GM12878 (cell line): Measurements from ENCODE around the gene NADSYN1. TPM values are rescaled to one million over a fixed set of nuclear protein-coding genes. Genes with fewer than 3 reads are reported as not detected.

Experiments used
- ATAC-seq: fragments of 200-7000 bp; cut with Tn5 transposase; 3 replicates; pipeline ENCODE4 v1.9.1; 2020; ENCODE audit warnings: mild to moderate bottlenecking, moderate library complexity
- BruUV-seq: library from RNA; stranded (reverse); fragments of 400-500 nt; replicated peaks from 2 replicates; lab custom pipeline; 2021; lab: Mats Ljungman, UMichigan
- CTCF ChIA-PET: fragments of 300-600 bp; sonication (Branson Sonifier 250); formaldehyde crosslinking; extraction: SDS; loops from one replicate; lab custom pipeline; 2021; ENCODE audit warnings: inconsistent platforms; lab: Yijun Ruan, JAX
- POLR2A ChIA-PET: fragments of 350-600 bp; formaldehyde crosslinking; extraction: SDS; loops from one replicate; lab custom pipeline; 2021; ENCODE audit warnings: inconsistent platforms; lab: Charles Lee
- RAD21 ChIA-PET: fragments of 300-600 bp; sonication (Branson Sonifier 250); formaldehyde crosslinking; loops from one replicate; lab custom pipeline; 2023; ENCODE audit warnings: antibody characterized with exemption; ENCODE audit not compliant: unreplicated experiment; lab: Charles Lee
- SMC1A ChIA-PET: fragments of 300-600 bp; sonication (Branson Sonifier 250); formaldehyde crosslinking; loops from one replicate; lab custom pipeline; 2023; ENCODE audit not compliant: unreplicated experiment, uncharacterized antibody; lab: Charles Lee
- DNase-seq: peaks from one replicate; pipeline ENCODE4 v3.0.0-alpha.2; 2011; ENCODE audit warnings: low read depth, low spot score
- FAIRE-seq: peaks from 3 replicates; lab custom pipeline; 2011; peaks lifted over from hg19 to GRCh38; lab: Jason Lieb, UNC
- H2AFZ ChIP-seq: 2 replicates; pipeline ENCODE4 v1.6.0; 2011; ENCODE audit warnings: low read depth, low read length, control low read depth; ENCODE audit not compliant: control insufficient read depth
- H3K27ac ChIP-seq: 2 replicates; pipeline ENCODE4 v1.5.1; 2011; ENCODE audit warnings: control low read depth; ENCODE audit not compliant: control insufficient read depth, insufficient read depth
- H3K27me3 ChIP-seq, 2 experiments: replicated peaks in 1 of 2; 2 replicates each; pipeline versions ENCODE4 v1.6.0 to v1.6.1; 2011; ENCODE audit warnings: low read length in 1 of 2; ENCODE audit not compliant: control insufficient read depth in 2 of 2, insufficient read depth in 2 of 2
- H3K36me3 ChIP-seq, 2 experiments: 2 replicates each; pipeline ENCODE4 v1.5.1; 2011; ENCODE audit warnings: low read length in 1 of 2; ENCODE audit not compliant: control insufficient read depth in 2 of 2, insufficient read depth in 2 of 2
- H3K4me1 ChIP-seq: 2 replicates; pipeline ENCODE4 v1.6.1; 2011; ENCODE audit warnings: mild to moderate bottlenecking, low read length, moderate library complexity, mixed read lengths; ENCODE audit not compliant: control insufficient read depth, insufficient read depth
- H3K4me2 ChIP-seq: 2 replicates; pipeline ENCODE4 v1.6.0; 2011; ENCODE audit warnings: control low read depth; ENCODE audit not compliant: control insufficient read depth, insufficient read depth
- H3K4me3 ChIP-seq: fragments of 200-600 bp; sonication (generic); 2 replicates; pipeline ENCODE4 v1.5.1; 2016
- H3K79me2 ChIP-seq: 2 replicates; pipeline ENCODE4 v1.6.0; 2011; ENCODE audit warnings: low read length; ENCODE audit not compliant: control insufficient read depth, insufficient read depth
- H3K9ac ChIP-seq: 2 replicates; pipeline ENCODE4 v1.8.0; 2011; ENCODE audit warnings: low read length, control low read depth, mixed read lengths; ENCODE audit not compliant: control insufficient read depth, insufficient read depth
- H3K9me3 ChIP-seq: replicated peaks from 3 replicates; pipeline ENCODE4 v1.5.1; 2011; ENCODE audit warnings: mild to moderate bottlenecking, low read length; ENCODE audit not compliant: control insufficient read depth, insufficient read depth
- H4K20me1 ChIP-seq: 2 replicates; pipeline ENCODE4 v1.6.0; 2011; ENCODE audit not compliant: control insufficient read depth, insufficient read depth
- CHD2 ChIP-seq: IDR thresholded peaks from 2 replicates; pipeline ENCODE4 v1.6.1; 2011; ENCODE audit warnings: low read depth, low read length, improper control_type of control experiment, borderline replicate concordance
- CHD4 ChIP-seq: fragments of 200-600 bp; sonication (generic); IDR thresholded peaks from 2 replicates; pipeline ENCODE4 v1.6.1; 2016; ENCODE audit warnings: mild to moderate bottlenecking
- FOXM1 ChIP-seq: IDR thresholded peaks from 2 replicates; pipeline ENCODE4 v1.6.1; 2012; ENCODE audit warnings: low read depth, mild to moderate bottlenecking, inconsistent platforms, low read length, moderate library complexity
- KLF5 ChIP-seq: fragments of 450-650 bp; IDR thresholded peaks from 2 replicates; pipeline ENCODE4 v1.6.1; 2014; ENCODE audit warnings: mild to moderate bottlenecking; ENCODE audit not compliant: partially characterized antibody
- MYB ChIP-seq: fragments of 150-350 bp; IDR thresholded peaks from 2 replicates; pipeline ENCODE4 v1.6.1; 2014; ENCODE audit warnings: mild to moderate bottlenecking, low read depth, low read length, borderline replicate concordance
- MYC ChIP-seq: IDR thresholded peaks from 2 replicates; pipeline ENCODE4 v1.6.1; 2011; ENCODE audit warnings: mild to moderate bottlenecking, low read length, moderate library complexity, inconsistent platforms; ENCODE audit not compliant: insufficient read depth, insufficient replicate concordance, insufficient read length, severe bottlenecking
- PAX5 ChIP-seq: IDR thresholded peaks from 2 replicates; pipeline ENCODE4 v1.6.1; 2011; ENCODE audit warnings: low read depth, low read length, borderline replicate concordance
- RFX5 ChIP-seq: IDR thresholded peaks from 2 replicates; pipeline ENCODE4 v1.6.1; 2011; ENCODE audit warnings: low read depth, low read length, improper control_type of control experiment
- ZBED1 ChIP-seq: IDR thresholded peaks from 2 replicates; pipeline ENCODE4 v1.6.1; 2016; ENCODE audit warnings: borderline replicate concordance
- ZNF24 ChIP-seq: fragments of 450-650 bp; IDR thresholded peaks from 2 replicates; pipeline ENCODE4 v1.6.1; 2017; ENCODE audit warnings: antibody characterized with exemption, mild to moderate bottlenecking
- WGBS: methylation state at CpG from one replicate; pipeline ENCODE4 v1.1.6; 2016; ENCODE audit warnings: low lambda C conversion rate; ENCODE audit not compliant: insufficient replicate concordance, insufficient coverage; ENCODE audit errors: missing lambda C conversion rate; 5-methylcytosine and 5-hydroxymethylcytosine counted together
- in situ Hi-C: fragments of 300-500 bp; cut with MboI; formaldehyde crosslinking; loops from 9 replicates; pipeline ENCODE4 v1.14.3; 2018; ENCODE audit warnings: mixed read lengths
- intact Hi-C: fragments of 100-400 bp; cut with micrococcal nuclease; formaldehyde crosslinking; loops from one replicate; pipeline ENCODE4 v1.14.2; 2022; ENCODE audit not compliant: unreplicated experiment
- polyA plus RNA-seq, 11 experiments: library from polyadenylated mRNA; depleted of rRNA in 4 of 11; unstranded in 6 of 11; stranded (reverse) in 5 of 11; fragments of >200 nt; fragmentation: Nextera tagmentation in 4 of 11; fragmentation: Illumina TruSeq in 1 of 11; extraction: Ambion mirVana in 4 of 11; extraction: Trizol in 1 of 11; gene quantifications; 1 replicate in 1 of 11; 2 replicates in 10 of 11; pipeline versions ENCODE4 v1.2.1 to v1.2.3, GENCODE V29; 2011 to 2016; ENCODE audit warnings: inconsistent platforms in 2 of 11, missing spikeins in 2 of 11, low read depth in 1 of 11
- total RNA-seq, 4 experiments: library from RNA; depleted of rRNA in 3 of 4; stranded (reverse); fragments of >200 nt in 3 of 4; fragmentation: Illumina TruSeq in 1 of 4; extraction: Trizol in 1 of 4; gene quantifications; 2 replicates each; pipeline versions ENCODE4 v1.2.1 to v1.2.3, GENCODE V29; 2013 to 2021
- TF ChIP-seq, protein P1 (sequence below): IDR thresholded peaks from 2 replicates; pipeline ENCODE4 v1.6.1; 2012; ENCODE audit warnings: low read depth, low read length, improper control_type of control experiment
- TF ChIP-seq, protein P2 (sequence below): fragments of 450-650 bp; IDR thresholded peaks from 2 replicates; pipeline ENCODE4 v1.6.1; 2018; ENCODE audit warnings: mild to moderate bottlenecking, low read depth, moderate library complexity; ENCODE audit not compliant: partially characterized antibody
- TF ChIP-seq, protein P3 (sequence below): fragments of 450-650 bp; IDR thresholded peaks from 2 replicates; pipeline ENCODE4 v1.6.1; 2018; ENCODE audit warnings: borderline replicate concordance, mild to moderate bottlenecking; ENCODE audit not compliant: partially characterized antibody

Gene NADSYN1
- total and polyA plus RNA-seq, 10 of the 15 experiments (the other 5 are each of a cell fraction or from before 2014, with no cell fraction given): 12.2 to 90.2 (median 69.5) TPM

DNA sequence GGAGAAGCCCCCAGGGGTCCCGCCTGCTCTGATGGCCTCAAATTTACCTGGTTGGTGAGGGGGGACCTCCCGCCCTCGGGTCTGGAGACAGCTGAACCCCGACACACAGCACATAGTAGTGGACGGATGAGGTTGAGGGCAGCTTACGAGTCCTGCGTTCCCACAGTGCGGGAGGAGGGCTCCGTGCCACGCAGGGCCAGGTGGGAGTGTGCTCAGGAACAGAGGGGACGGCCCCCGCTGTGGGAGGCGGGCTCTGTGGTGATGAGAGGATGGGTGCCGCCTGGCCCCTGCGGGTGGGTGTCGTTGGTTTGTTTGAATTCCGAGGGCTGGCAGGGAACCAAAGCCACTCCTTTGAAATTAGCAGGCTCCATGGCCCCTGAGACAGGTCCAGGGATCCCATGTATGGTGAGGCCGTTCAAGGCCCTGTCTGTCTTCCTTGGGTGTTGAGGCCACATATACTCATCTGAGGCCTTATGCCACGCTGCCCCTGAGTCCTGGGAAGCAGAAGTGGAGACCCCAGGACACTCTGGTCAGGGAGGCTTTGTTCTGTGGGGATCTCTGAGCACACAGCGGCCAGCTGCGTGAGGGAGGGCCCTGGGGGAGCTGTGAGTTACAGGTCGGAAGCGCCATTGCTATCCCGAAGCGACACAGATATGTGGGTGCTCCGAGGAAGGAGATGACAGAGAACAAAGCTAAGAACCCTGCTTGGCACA, 21.9 kb downstream of the NADSYN1 start:
- SMC1A ChIA-PET: no interaction called here
- ATAC-seq (no peak), DNase-seq (no peak), FAIRE-seq (no peak)
- H3K9me3 ChIP-seq: no peaks in the 10 kb centered on the region
- peaks cover 20 to 32% of the 10 kb centered on the region in 2 experiments for H3K36me3 ChIP-seq
- H3K9ac ChIP-seq: no peak overlapping the region
- H3K4me2 ChIP-seq: no peak overlapping the region
- H2AFZ ChIP-seq: no peak overlapping the region
- POLR2A ChIA-PET: no interaction called here
- TF ChIP-seq ZNF24 (no peak), CHD2 (no peak), ZBED1 (no peak), FOXM1 (no peak), MYC (no peak), RFX5 (no peak), KLF5 (no peak), CHD4 (no peak), PAX5 (no peak), MYB (no peak)
- TF ChIP-seq, protein P1, sequence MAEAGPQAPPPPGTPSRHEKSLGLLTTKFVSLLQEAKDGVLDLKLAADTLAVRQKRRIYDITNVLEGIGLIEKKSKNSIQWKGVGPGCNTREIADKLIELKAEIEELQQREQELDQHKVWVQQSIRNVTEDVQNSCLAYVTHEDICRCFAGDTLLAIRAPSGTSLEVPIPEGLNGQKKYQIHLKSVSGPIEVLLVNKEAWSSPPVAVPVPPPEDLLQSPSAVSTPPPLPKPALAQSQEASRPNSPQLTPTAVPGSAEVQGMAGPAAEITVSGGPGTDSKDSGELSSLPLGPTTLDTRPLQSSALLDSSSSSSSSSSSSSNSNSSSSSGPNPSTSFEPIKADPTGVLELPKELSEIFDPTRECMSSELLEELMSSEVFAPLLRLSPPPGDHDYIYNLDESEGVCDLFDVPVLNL: no peak
- TF ChIP-seq, protein P2, sequence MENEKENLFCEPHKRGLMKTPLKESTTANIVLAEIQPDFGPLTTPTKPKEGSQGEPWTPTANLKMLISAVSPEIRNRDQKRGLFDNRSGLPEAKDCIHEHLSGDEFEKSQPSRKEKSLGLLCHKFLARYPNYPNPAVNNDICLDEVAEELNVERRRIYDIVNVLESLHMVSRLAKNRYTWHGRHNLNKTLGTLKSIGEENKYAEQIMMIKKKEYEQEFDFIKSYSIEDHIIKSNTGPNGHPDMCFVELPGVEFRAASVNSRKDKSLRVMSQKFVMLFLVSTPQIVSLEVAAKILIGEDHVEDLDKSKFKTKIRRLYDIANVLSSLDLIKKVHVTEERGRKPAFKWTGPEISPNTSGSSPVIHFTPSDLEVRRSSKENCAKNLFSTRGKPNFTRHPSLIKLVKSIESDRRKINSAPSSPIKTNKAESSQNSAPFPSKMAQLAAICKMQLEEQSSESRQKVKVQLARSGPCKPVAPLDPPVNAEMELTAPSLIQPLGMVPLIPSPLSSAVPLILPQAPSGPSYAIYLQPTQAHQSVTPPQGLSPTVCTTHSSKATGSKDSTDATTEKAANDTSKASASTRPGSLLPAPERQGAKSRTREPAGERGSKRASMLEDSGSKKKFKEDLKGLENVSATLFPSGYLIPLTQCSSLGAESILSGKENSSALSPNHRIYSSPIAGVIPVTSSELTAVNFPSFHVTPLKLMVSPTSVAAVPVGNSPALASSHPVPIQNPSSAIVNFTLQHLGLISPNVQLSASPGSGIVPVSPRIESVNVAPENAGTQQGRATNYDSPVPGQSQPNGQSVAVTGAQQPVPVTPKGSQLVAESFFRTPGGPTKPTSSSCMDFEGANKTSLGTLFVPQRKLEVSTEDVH: no peak
- TF ChIP-seq, protein P3, sequence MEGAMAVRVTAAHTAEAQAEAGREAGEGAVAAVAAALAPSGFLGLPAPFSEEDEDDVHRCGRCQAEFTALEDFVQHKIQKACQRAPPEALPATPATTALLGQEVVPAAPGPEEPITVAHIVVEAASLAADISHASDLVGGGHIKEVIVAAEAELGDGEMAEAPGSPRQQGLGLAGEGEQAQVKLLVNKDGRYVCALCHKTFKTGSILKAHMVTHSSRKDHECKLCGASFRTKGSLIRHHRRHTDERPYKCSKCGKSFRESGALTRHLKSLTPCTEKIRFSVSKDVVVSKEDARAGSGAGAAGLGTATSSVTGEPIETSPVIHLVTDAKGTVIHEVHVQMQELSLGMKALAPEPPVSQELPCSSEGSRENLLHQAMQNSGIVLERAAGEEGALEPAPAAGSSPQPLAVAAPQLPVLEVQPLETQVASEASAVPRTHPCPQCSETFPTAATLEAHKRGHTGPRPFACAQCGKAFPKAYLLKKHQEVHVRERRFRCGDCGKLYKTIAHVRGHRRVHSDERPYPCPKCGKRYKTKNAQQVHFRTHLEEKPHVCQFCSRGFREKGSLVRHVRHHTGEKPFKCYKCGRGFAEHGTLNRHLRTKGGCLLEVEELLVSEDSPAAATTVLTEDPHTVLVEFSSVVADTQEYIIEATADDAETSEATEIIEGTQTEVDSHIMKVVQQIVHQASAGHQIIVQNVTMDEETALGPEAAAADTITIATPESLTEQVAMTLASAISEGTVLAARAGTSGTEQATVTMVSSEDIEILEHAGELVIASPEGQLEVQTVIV: no peak
- H4K20me1 ChIP-seq: no peaks in the 10 kb centered on the region
- H3K27ac ChIP-seq: no peak overlapping the region
- no TSS peak for BruUV-seq
- H3K27me3 ChIP-seq: no peaks in the 10 kb centered on the region
- H3K79me2 ChIP-seq: no peaks in the 10 kb centered on the region
- H3K4me3 ChIP-seq: no peak overlapping the region
- in situ Hi-C loops (no loop called here), intact Hi-C loops (no loop called here)
- RAD21 ChIA-PET: no interaction called here
- WGBS: 97% methylated on average over 26 of the region's 26 CpGs
- CTCF ChIA-PET: no interaction called here
- no peaks in the 10 kb centered on the region for H3K4me1 ChIP-seq
